HCT116 (cell line): ENCODE data around the gene MORF4L1. TPM values are rescaled to one million over a fixed set of nuclear protein-coding genes. Genes with fewer than 3 reads are reported as not detected.

Experiments used
- ATAC-seq: fragments of 200-7000 bp; cut with Tn5 transposase; 2 replicates; pipeline ENCODE4 v1.9.1; 2020; ENCODE audit warnings: mild to moderate bottlenecking, moderate library complexity
- BruUV-seq: library from RNA; stranded (reverse); fragments of 400-500 nt; replicated peaks from 2 replicates; lab custom pipeline; 2021; lab: Mats Ljungman, UMichigan
- CTCF ChIA-PET: fragments of 300-600 bp; sonication (Branson Sonifier 250); formaldehyde crosslinking; loops from one replicate; lab custom pipeline; 2021; ENCODE audit warnings: antibody characterized with exemption; lab: Charles Lee
- POLR2A ChIA-PET: fragments of 300-600, 350-600 bp; sonication (Branson Sonifier 250); formaldehyde crosslinking; loops from one replicate; lab custom pipeline; 2021; ENCODE audit warnings: antibody characterized with exemption; lab: Charles Lee
- RAD21 ChIA-PET, 2 experiments: fragments of 300-600 bp; sonication (Branson Sonifier 250); formaldehyde crosslinking; loops; one replicate each; lab custom pipeline; 2023; ENCODE audit warnings: low total read pairs in 2 of 2; ENCODE audit not compliant: uncharacterized antibody in 2 of 2, unreplicated experiment in 2 of 2, low non-redundant PET in 1 of 2; lab: Charles Lee
- DNase-seq: peaks from one replicate; pipeline ENCODE4 v3.0.0-alpha.2; 2010; ENCODE audit warnings: low read depth, low spot score
- H2AFZ ChIP-seq: fragments of 200-600 bp; shearing (Covaris generic), sonication (generic); 2 replicates; pipeline ENCODE4 v1.6.1; 2017; ENCODE audit warnings: low read depth, mixed run types, mixed read lengths, antibody characterized with exemption, low read length; ENCODE audit not compliant: poor library complexity, severe bottlenecking
- H3K27ac ChIP-seq: 2 replicates; pipeline ENCODE4 v1.5.1; 2012; ENCODE audit warnings: low read depth, low read length
- H3K27me3 ChIP-seq: fragments of 200-600 bp; sonication (generic); 2 replicates; pipeline ENCODE4 v1.6.1; 2016; ENCODE audit warnings: mixed run types, low read length, mixed read lengths; ENCODE audit not compliant: insufficient read depth
- H3K36me3 ChIP-seq, 2 experiments: fragments of 200-500 bp in 1 of 2; fragments of 200-600 bp in 1 of 2; sonication (Bioruptor generic) in 1 of 2; sonication (generic) in 1 of 2; 2 replicates each; pipeline versions ENCODE4 v1.5.1 to v1.6.1; 2014 to 2016; ENCODE audit warnings: low read length in 2 of 2, inconsistent platforms in 1 of 2, mixed read lengths in 1 of 2, mixed run types in 1 of 2; ENCODE audit not compliant: insufficient read depth in 2 of 2, control insufficient read depth in 1 of 2
- H3K4me1 ChIP-seq, 2 experiments: fragments of 200-600 bp in 1 of 2; sonication (generic) in 1 of 2; 2 replicates each; pipeline versions ENCODE4 v1.5.1 to v1.6.1; 2012 to 2017; ENCODE audit warnings: low read length in 2 of 2, inconsistent platforms in 1 of 2, mild to moderate bottlenecking in 1 of 2, mixed read lengths in 1 of 2, mixed run types in 1 of 2, moderate library complexity in 1 of 2; ENCODE audit not compliant: insufficient read depth in 2 of 2, control insufficient read depth in 1 of 2
- H3K4me2 ChIP-seq: fragments of 200-600 bp; sonication (generic); 2 replicates; pipeline ENCODE4 v1.6.1; 2017; ENCODE audit warnings: mixed run types, low read length, mixed read lengths
- H3K4me3 ChIP-seq, 2 experiments: fragments of 200-600 bp in 1 of 2; sonication (generic) in 1 of 2; replicated peaks in 1 of 2; 2 replicates each; pipeline ENCODE4 v1.5.1; 2011 to 2016; ENCODE audit warnings: low read length in 2 of 2, control low read depth in 1 of 2, low read depth in 1 of 2, mild to moderate bottlenecking in 1 of 2, mixed read lengths in 1 of 2, mixed run types in 1 of 2
- H3K79me2 ChIP-seq: fragments of 200-600 bp; sonication (generic); 2 replicates; pipeline ENCODE4 v1.6.1; 2017; ENCODE audit warnings: mild to moderate bottlenecking, mixed run types, low read length, moderate library complexity, mixed read lengths; ENCODE audit not compliant: insufficient read depth
- H3K9ac ChIP-seq: fragments of 200-600 bp; sonication (generic); 2 replicates; pipeline ENCODE4 v1.6.1; 2016; ENCODE audit warnings: low read length, mixed read lengths
- H3K9me2 ChIP-seq: fragments of 200-600 bp; sonication (generic), shearing (Covaris generic); 2 replicates; pipeline ENCODE4 v1.6.1; 2017; ENCODE audit warnings: mixed run types, mild to moderate bottlenecking, moderate library complexity; ENCODE audit not compliant: insufficient read depth
- H3K9me3 ChIP-seq, 2 experiments: fragments of 200-500 bp in 1 of 2; fragments of 200-600 bp in 1 of 2; sonication (Bioruptor generic) in 1 of 2; sonication (generic) in 1 of 2; 2 replicates each; pipeline ENCODE4 v1.6.1; 2014 to 2017; ENCODE audit warnings: low read length in 2 of 2, mixed read lengths in 2 of 2, inconsistent platforms in 1 of 2, low read depth in 1 of 2, mild to moderate bottlenecking in 1 of 2, mixed run types in 1 of 2, moderate library complexity in 1 of 2; ENCODE audit not compliant: control insufficient read depth in 1 of 2, insufficient read depth in 1 of 2
- H4K20me1 ChIP-seq: fragments of 200-600 bp; sonication (generic), shearing (Covaris generic); 2 replicates; pipeline ENCODE4 v1.6.1; 2017; ENCODE audit warnings: mixed run types, mild to moderate bottlenecking, moderate library complexity; ENCODE audit not compliant: insufficient read depth
- CBX3 ChIP-seq: IDR thresholded peaks from 2 replicates; pipeline ENCODE4 v1.6.1; 2012; ENCODE audit warnings: low read depth
- CEBPB ChIP-seq: IDR thresholded peaks from 2 replicates; pipeline ENCODE4 v1.6.1; 2012; ENCODE audit warnings: low read depth
- CTCF ChIP-seq, 3 experiments: fragments of 200-600 bp in 1 of 3; sonication (generic) in 1 of 3; IDR thresholded peaks in 2 of 3; conservative IDR thresholded peaks in 1 of 3; 2 replicates each; pipeline ENCODE4 v1.5.1; 2012 to 2017; ENCODE audit warnings: low read depth in 2 of 3, low read length in 2 of 3, antibody characterized with exemption in 1 of 3, borderline replicate concordance in 1 of 3, control low read depth in 1 of 3, mild to moderate bottlenecking in 1 of 3, mixed read lengths in 1 of 3, mixed run types in 1 of 3, moderate library complexity in 1 of 3; ENCODE audit not compliant: insufficient read depth in 1 of 3
- EGR1 ChIP-seq: IDR thresholded peaks from 2 replicates; pipeline ENCODE4 v1.6.1; 2012; ENCODE audit warnings: low read depth
- FOSL1 ChIP-seq: IDR thresholded peaks from 2 replicates; pipeline ENCODE4 v1.6.1; 2012; ENCODE audit warnings: low read depth
- JUND ChIP-seq: IDR thresholded peaks from 2 replicates; pipeline ENCODE4 v1.6.1; 2012
- MAX ChIP-seq: IDR thresholded peaks from 2 replicates; pipeline ENCODE4 v1.6.1; 2012
- POLR2AphosphoS5 ChIP-seq: IDR thresholded peaks from 2 replicates; pipeline ENCODE4 v1.6.1; 2011; ENCODE audit warnings: mild to moderate bottlenecking, low read depth, low read length, moderate library complexity
- RAD21 ChIP-seq: IDR thresholded peaks from 2 replicates; pipeline ENCODE4 v1.6.1; 2012; ENCODE audit warnings: low read depth, mild to moderate bottlenecking
- SIN3A ChIP-seq: IDR thresholded peaks from 2 replicates; pipeline ENCODE4 v1.6.1; 2012; ENCODE audit warnings: low read depth
- SP1 ChIP-seq: IDR thresholded peaks from 2 replicates; pipeline ENCODE4 v1.6.1; 2012; ENCODE audit warnings: low read depth
- TCF7L2 ChIP-seq: IDR thresholded peaks from 2 replicates; pipeline ENCODE4 v1.7.0; 2011; ENCODE audit warnings: borderline replicate concordance, inconsistent platforms; ENCODE audit not compliant: insufficient read depth, insufficient read length; ENCODE audit errors: extremely low read depth
- YY1 ChIP-seq: IDR thresholded peaks from 2 replicates; pipeline ENCODE4 v1.6.1; 2011; ENCODE audit warnings: low read length, low read depth, moderate library complexity, mild to moderate bottlenecking; ENCODE audit not compliant: insufficient replicate concordance; ENCODE audit errors: extremely low read depth
- ZFX ChIP-seq: fragments of 450-650 bp; IDR thresholded peaks from 2 replicates; pipeline ENCODE4 v1.6.1; 2017
- ZNF274 ChIP-seq: fragments of 200-500 bp; sonication (Bioruptor generic); IDR thresholded peaks from 2 replicates; pipeline ENCODE4 v1.6.1; 2014; ENCODE audit warnings: mild to moderate bottlenecking, low read depth, low read length, inconsistent platforms
- intact Hi-C: fragments of 100-400 bp; cut with micrococcal nuclease; formaldehyde crosslinking; loops from 2 replicates; pipeline ENCODE4 v1.10.0; 2022
- total RNA-seq: library from RNA; stranded (reverse); gene quantifications from one replicate; pipeline ENCODE4 v1.2.1, GENCODE V29; 2021; ENCODE audit not compliant: unreplicated experiment

MORF4L1 gene
- total RNA-seq, 1 experiment from 2014 or later: 273 TPM

GRCh38 chr15:78929536-78930264 is 57.0 kb downstream of the MORF4L1 start:
- Histone ChIP-seq H3K4me3 (no peak overlapping the region), H4K20me1 (no peaks in the 10 kb centered on the region), H3K4me2 (no peak overlapping the region), H3K9me2 (no peaks in the 10 kb centered on the region), H3K9me3 (no peaks in the 10 kb centered on the region), H3K79me2 (no peaks in the 10 kb centered on the region), H3K4me1 (peaks cover 10 to 26% of the 10 kb centered on the region in 2 experiments), H2AFZ (no peak overlapping the region), H3K36me3 (no peaks in the 10 kb centered on the region; a peak in 1 of 4 replicates), H3K27ac (no peak overlapping the region), H3K27me3 (no peaks in the 10 kb centered on the region), H3K9ac (no peak overlapping the region)
- TF ChIP-seq JUND (no peak), RAD21 (no peak), YY1 (no peak), SIN3A (no peak), EGR1 (no peak), ZFX (no peak)
- CTCF ChIA-PET: no interaction called here
- POLR2A ChIA-PET: no interaction called here
- intact Hi-C loops: no loop called here
- RAD21 ChIA-PET: no interaction called here
- no TSS peak for BruUV-seq
- ATAC-seq: no peak
- no peak for DNase-seq

GRCh38 chr15:78930577-78931388 is 58.1 kb downstream of the MORF4L1 start:
- ChIA-PET RAD21 (no interaction called here), POLR2A (no interaction called here)
- H3K4me2 ChIP-seq: peak overlapping the region; percentile 69
- H3K9me2 ChIP-seq: no peaks in the 10 kb centered on the region
- BruUV-seq: no TSS peak
- intact Hi-C loops: no loop called here
- DNase-seq (peak; percentile 57), ATAC-seq (peak; percentile 89)
- H3K36me3 ChIP-seq: no peaks in the 10 kb centered on the region; a peak in 1 of 4 replicates
- H3K27ac ChIP-seq: peak overlapping the region; percentile 66
- H3K9me3 ChIP-seq: no peaks in the 10 kb centered on the region
- no peaks in the 10 kb centered on the region for H3K79me2 ChIP-seq
- H2AFZ ChIP-seq: no peak overlapping the region
- no peaks in the 10 kb centered on the region for H4K20me1 ChIP-seq
- TF ChIP-seq ZNF274: no peak
- peak; percentile 38; the same call in 1 of the 2 replicates for TF ChIP-seq CBX3
- TF ChIP-seq FOSL1: 0 out of 2 replicates have a peak, but pooled peaks have one; percentile 5
- TF ChIP-seq SP1: peak; percentile 76
- TF ChIP-seq CEBPB: no peak
- peak; percentile 46 for TF ChIP-seq JUND
- no peak for TF ChIP-seq CTCF (IDR thresholded peaks at IDR 0.05 in 2 of 3, conservative IDR thresholded peaks at IDR 0.05 in 1 of 3; ENCODE audit: borderline replicate concordance in 1 of 3, insufficient read depth in 1 of 3, low read depth in 2 of 3, low read length in 2 of 3)
- no peak for TF ChIP-seq TCF7L2
- TF ChIP-seq MAX: peak; percentile 58; the same call in 1 of the 2 replicates
- TF ChIP-seq SIN3A: no peak
- TF ChIP-seq RAD21: 0 out of 2 replicates have a peak, but pooled peaks have one; percentile 18
- peak; percentile 40; the same call in 1 of the 2 replicates for TF ChIP-seq POLR2AphosphoS5
- TF ChIP-seq, all 23 proteins: peak for 7
- CTCF ChIA-PET: interaction anchor here (1.2 kb wide), 1 partner anchor 49 kb away, joined by 5 read pairs; no protein-coding TSS in a partner anchor
- no peaks in the 10 kb centered on the region for H3K27me3 ChIP-seq
- H3K4me3 ChIP-seq: peak overlapping the region in 1 of 2 experiments; percentile 28; a peak in 1 of 4 replicates
- peak overlapping the region; percentile 47 for H3K9ac ChIP-seq
- peaks cover 10 to 26% of the 10 kb centered on the region in 2 experiments for H3K4me1 ChIP-seq
